ENCODE data around the gene AUTS2.
"Not testable (repeated sequence)": the region's sequence is repeated elsewhere in the genome, so short reads cannot be mapped to it uniquely, and the experiment has no call there.

The AUTS2 gene

DNA sequence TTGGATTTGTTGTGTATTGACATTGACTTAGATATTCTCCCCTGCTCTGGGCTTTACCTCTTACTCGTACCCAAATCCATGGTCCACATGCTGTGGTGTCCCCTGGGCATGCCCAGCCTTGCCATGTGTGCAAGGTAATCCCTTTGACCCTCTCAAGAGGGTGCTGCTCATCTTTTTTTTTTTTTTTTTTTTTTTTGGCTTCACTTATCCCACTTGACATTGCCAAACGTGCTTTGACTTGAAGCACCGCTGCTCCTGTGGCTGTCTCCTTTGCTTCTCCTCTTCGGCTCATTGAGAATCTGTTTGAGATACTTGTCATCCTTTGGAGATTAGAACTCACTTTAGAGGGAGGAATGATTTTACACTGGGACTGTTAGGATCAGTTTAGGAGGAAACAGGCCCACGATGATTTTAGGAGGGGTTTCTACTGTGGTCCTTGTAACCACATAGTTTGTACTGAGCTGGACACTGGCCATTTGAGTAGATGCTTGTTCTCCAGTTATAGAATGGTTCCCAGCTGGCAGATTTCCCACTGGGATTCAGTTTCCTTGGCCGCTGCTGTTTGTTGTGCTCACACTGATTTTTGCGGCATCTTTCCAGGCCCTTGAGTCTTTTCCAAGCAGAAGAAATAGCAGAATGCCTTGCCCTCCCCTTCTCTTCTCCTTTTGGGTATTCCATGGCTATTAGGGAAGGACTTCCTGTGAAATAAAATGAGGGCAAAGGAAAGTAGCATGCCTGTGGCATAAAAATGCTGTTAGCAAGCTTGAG lies 184.8 kb downstream of the AUTS2 start:
- peak in 35 of 51 donors; percentile 1 to 70 (median 28) for DNase-seq

DNA sequence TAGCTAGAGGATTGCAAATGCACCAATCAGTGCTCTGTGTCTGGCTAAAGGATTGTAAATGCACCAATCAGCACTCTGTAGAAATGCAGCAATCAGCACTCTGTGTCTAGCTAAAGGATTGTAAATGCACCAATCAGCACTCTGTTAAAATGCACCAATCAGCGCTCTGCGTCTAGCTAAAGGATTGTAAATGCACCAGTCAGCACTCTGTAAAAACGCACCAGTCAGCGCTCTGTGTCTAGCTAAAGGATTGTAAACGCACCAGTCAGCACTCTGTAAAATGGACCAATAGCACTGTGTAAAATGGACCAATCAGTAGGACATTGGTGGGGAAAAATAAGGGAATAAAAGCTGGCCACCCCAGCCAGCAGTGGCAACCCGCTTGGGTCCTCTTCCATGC lies 187.9 kb downstream of the AUTS2 start:
- DNase-seq, result not testable (repeated sequence)

DNA sequence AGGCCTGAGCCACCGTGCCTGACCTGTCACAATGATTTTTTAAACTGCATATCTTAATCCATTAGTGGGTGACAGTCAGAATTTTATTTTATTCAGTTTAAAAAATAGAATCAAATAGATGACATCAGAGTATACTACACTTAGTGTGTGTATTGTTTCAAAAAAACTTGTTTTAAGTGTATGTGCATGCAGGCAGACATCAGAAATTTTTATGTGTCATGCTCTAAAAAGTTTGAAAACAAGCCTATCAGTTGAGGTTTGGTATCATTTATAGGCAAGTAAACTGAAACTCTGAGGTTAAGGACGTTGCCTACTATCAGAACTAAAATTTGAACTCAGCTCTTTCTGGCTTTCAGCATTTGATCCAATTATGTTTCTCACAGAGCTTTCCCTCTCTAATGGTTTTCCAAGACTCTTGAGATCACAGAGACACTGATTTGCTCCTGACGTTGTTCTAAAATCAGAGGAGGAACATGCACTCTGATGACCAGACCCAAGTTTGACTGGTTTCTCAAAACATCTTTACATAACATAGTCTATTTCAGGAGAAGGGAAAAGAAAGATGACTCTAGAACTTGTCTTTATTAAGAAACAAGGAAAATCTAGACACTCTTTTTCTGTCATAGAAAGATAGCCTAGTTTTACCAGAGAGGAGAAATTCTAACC lies 188.6 kb downstream of the AUTS2 start:
- DNase-seq, result no peak

DNA sequence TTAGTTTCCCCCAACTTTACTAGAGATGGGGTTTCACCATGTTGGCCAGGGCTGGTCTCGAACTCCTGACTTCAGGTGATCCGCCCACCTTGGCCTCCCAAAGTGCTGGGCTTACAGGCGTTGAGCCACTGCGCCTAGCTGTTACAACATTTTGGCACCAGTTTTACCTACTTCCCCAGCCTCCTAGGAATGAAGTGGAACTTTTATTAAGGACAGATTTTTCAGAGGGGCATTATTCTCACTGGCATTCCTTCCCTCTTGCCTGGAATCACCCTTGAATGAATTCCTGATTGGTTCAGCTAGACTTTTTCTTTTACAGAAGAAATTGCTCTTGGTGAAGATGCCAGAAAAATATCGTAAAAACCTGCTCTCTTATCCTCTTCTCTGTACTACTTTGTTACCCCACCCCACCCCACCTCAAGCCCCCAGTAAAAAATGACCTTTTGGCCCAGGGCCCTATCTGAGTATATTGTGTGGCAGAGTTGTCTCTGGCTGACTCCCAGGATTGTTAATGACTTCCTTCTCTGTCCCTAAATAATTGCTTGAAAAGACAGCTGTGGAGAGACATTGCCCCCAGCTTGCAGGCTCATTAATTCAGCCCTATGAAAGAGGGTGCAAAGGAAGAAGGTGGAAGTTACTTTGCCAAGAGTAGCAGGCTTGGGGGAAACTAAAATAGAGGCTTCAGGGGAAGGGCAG lies 189.6 kb downstream of the AUTS2 start:
- DNase-seq, result peak in 1 of 51 donors; percentile 1

DNA sequence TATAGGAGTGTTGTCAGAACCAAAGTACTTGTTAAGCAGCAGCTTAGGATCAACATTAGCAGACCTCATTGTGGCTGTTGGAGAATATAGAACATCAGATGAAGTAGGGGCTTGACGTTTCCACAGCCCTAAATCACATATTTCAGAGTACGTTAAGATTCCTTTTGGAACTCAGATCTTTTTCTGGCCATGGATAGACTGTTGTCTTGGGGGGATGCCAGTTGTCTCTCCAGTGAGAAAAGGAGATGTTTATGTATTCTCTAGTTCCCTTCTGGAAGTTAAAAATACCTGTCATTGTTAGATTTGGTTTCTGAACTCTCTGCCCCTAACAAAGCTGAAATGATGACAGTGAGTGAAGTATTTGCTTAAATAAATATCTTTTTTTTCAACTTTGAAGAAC lies 191.3 kb downstream of the AUTS2 start:
- DNase-seq, result no peak

DNA sequence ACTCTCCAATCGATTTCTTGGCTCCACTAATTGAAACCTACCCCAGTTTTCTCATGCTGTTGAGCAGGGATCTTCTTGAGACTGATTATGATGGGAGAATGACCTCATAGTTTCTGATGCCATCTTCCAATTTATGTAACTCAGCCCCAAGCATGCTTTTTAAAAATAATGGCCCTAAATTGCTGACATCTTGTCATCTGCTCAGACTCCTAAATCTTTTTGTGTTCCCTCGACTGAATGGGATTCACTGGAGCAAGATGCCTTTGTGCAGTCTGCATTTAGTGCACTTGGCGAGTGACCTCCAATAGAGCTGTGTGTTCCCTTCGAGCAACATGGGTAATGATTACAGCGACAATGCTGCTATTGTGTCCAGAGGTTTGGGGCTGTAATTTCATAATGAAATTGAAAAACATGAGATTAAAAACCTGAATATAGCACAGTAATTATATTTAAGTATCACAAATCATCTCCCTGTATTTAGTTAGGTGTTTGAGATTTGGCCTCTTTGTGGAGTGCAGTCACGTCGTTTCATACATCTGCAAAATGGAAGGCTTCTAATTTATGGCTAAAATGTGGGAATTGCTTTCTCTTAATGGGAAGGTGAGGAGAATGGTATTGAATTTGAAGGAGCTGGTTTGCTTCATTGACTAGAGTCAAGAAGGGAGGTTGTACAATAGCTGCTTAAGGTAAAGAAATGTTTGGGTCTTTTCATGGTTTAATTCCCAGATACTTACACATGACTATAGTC lies 192.9 kb downstream of the AUTS2 start:
- peak in 11 of 51 donors; percentile 1 to 54 (median 13) for DNase-seq

DNA sequence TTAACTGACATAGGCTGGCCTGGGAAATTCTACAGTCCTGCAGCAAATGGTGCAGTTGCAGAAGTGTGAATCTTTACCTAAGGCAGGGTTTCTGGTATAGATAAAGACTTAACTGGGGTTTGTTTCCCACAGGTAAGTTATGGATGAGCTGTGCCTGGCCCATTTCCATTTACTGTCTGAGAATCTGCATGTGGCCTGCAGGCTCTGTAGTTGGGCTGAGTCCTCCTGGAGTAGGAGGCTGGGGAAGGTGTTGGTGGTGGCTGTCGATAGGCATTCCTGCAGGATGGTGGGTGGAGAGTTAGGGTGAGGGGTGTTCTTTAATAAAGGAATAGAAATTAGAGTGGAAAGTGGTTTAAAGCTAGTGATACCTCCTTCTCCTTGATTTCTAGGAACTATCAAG lies 193.5 kb downstream of the AUTS2 start:
- DNase-seq, result no peak

DNA sequence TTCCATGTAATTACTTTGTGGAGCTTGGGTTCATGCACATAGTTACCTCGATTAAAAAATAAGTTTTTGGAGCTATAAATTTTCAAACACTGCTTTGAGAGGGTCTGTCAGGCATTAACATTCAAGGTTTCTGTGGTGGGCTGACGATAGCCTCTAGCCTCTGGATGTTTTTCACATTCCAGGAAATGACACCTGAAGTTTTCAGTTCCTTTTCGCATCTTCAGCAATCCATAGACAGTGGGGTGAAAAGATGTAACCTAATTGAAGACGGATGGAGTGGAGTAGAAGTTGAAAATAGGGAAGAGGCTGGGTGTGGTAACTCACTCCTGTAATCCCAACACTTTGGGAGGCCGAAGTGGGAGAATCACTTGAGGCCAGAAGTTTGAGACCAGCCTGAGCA lies 197.7 kb downstream of the AUTS2 start:
- DNase-seq, result no peak

DNA sequence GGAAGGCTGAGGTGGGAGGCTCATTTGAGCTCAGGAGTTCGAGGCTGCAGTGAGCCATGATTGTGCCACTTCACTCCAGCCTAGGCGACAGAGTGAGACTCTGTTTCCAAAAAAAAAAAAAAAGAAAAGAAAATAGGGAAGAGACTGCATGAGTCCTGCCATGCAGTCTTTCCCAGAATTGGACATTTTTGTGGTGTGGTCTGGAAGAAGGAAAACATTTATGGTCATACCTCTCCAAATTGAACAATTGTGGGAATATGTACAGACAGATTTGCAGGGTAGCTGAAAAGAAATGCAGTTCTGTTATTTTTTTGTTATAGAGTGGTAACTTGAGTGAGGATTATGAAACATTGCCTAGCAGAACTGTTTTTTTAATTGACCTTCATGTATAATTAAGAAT lies 198.1 kb downstream of the AUTS2 start:
- no peak for DNase-seq

DNA sequence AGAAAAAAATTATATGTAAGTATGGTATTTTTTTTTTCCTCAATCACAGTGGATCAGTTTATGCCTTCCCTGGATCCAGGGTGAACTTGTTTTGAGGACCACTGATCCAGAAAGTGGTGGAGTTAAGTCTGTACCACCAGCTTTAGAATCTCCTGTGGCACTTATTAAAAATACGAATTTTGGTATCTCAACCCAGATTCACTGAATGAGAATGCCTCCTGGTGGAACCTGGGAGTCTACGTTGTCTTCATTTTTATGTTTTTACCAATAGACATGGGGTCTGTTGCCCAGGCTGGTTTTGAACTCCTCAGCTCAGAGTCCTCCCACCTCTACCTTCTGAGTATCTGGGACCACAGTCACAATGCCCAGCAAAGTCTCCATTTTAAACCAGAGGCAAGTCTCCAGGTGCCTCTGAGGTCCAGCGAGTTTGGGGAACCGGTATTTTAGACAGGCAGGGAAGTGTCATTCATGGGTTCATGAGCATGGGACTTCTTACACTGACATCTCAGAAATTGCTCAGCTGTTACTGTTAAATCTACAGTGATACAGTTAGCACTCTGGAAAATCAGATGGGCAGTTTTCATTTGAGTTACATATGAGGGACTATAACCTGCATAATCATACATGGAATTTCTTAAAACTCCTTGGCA lies 200.9 kb downstream of the AUTS2 start:
- DNase-seq, result no peak

DNA sequence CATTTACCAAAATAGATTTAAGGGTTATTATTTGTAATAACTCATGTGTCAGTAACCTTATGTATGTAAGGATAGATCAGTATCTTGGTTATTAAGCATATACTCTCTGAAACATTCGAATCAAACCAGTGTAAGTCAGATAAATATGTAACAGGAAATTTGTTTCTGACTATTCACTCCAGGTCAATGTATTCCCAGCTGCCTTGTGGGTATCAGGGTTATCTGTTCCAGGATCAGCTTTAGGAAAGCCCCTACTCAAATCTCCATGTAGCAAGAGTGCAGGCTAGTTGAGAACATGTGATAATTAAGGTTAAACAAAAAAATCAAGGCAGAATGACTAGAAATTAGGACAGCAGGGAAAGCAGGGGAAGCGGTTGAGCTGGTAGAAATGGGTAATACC lies 201.7 kb downstream of the AUTS2 start:
- no peak for DNase-seq

DNA sequence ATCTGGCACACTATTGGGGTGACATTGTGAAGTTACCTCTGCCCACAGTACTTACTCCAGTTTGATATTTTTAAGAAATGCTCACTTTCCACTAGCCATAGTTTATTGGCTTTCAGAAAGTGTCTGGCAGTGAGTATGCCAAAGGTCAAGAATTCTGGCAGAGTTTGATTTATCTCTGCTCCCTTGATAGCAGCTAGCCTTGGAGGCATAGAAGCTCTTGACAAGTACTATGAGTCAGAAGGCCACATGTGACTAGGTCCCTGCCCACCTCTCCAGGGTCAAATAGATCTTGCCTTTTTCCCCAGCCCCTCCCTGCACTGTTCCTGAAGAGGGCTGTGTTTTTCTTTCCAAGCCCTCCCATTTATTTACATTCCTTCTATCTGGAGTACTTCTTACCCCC lies 202.2 kb downstream of the AUTS2 start:
- DNase-seq, result no peak

DNA sequence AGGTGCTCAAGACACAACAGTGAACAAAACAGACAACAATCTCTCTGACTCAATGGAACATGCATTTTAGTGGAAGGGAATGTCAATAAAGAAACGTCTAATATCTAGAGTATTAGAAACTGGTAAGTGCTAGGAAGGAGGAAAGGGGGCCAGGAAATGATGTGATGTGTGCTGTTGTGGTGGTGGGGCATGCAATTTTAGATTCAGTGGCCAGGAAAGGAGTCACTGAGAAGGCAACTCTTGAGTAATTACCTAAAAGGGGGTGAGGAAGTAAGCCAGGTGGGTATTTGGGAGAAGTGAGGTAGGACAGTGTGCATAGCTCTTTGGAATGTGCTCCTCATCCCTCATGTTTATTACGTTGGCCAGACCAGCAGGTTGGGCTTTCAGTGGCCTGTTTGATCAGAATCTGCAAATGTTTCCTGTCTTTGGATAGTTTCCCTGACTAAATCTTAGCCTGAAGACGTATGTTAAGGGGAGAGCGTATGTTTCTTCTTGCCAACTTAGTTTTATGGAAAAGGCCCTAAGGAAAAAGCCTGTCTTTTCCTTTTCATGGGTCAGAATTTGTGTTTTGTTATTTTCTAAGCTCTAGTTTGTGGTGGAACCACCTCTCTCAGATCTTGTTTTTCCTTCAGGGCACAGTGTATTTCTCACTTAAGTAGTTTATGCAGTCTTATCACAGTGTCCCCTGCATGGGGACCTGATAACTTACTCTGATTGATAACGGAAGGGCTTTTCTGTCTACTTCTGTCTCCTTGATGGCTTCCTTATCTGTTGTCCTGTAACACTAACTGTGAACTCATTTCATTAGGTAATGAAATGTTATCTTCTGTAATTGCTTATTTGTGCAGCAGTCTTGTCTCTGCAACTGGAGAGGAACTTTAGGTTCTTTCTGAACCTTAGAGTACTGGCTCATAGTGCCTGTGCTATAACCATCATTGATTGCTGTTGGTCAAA lies 203.7 kb downstream of the AUTS2 start:
- DNase-seq, result no peak

DNA sequence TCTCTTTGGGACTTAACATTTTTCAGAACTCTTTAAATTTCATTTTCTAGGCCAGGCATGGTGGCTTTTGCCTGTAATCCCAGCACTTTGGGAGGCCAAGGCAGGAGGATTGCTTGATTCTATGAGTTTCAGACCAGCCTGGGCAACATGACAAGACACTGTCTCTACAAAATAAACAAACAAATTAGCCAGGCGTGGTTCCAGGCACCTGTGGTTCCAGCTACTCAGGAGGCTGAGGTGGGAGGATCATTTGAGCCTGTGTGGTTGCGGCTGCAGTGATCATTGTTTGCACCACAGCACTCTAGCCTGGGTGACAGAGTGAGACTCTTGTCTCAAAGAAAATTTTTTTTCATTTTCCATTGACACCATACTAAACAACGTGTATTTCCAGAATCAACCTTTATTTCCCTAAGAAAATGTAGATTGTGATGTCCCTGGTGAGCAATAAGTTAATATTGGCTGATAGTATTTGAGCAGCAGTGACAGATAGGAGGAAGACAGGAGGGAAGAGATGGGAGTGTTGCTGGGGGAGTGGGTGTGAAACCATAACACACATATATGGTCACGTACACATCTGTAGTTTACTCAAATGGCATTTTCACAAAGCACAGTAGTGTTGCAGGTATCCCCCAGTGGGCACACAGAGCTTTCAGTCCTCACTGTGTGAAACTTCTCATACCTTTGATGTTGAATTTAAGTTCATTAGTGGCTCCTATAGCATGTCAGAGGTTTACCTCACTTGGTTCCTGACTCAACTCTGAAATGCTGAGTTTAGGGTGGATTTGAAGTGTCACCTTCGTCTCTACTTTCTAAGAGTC lies 205.6 kb downstream of the AUTS2 start:
- no peak for DNase-seq

DNA sequence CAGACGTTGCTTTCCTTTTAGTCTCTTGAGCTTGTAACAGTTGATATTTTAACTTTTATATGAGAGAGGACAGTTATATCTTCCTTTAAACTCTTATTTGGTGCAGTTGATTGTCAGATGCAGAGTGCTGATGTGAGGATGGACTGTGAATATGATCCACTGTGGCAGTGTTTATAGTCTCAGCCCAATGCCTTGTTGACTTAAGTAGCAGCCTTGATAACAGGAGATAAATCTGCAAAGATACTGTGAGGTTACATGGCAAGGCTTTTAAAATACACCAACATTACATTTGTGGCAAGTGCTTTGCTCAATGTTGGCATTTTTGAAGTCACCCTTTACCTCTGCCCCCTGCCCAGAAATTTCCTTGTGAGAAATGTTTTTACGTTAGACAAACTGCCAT lies 206.7 kb downstream of the AUTS2 start:
- no peak for DNase-seq

DNA sequence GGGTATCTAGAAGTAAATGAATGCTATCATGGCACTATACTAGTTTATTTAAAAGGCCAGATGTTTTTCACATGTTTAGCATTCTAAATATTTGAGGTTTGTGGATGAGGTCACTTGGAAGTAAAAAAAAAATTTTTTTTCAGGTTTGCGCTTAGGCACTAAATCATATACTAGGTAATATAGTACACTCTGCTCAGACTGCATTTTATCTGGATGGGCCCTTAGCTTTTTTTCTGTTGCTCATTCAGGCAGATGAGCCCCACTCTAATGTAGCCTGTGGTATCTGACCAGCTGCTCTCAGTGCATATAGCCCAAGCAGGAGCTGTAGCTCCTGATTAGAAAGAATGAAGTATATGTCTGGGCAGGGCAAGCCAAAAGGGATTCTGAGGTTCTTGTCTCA lies 210.1 kb downstream of the AUTS2 start:
- no peak for DNase-seq

DNA sequence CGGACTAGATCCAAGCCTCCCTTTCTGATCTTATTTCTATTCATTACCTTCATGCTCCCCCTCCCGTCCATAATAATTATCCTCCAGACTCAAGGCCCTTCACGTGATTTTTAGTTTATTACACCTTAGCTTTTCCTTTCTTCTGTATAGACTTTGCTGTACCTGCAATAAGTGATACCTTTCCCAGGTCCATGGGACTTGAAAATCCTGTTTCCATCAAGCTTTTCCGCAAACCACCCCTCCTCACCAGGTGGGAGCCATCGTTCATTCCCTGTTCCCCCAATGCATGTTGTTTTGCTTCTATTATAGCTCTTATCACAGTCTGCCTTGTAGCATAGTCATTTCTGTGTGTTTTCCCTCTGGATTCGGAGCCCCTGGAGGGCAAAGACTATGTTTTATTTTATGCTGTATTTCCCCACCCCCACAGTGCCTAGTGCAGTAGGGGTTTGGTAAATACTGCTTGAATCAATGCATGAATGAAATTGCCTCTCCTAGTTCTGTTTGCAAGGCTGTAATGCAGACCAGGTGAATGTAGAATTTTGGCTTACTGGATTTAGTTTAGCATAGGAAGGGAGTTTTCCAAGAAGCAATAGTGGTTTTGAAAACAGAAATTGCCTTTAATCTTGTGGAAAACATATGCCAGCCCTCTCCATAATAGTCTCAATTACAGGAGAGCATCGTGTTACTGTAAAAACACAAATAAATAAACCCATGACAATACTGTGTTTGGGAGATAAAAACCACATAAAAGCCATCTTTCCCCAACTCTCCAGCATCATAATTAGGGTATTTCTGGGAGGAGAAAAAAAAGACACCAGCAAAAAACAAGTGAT lies 213.4 kb downstream of the AUTS2 start:
- DNase-seq, result no peak

DNA sequence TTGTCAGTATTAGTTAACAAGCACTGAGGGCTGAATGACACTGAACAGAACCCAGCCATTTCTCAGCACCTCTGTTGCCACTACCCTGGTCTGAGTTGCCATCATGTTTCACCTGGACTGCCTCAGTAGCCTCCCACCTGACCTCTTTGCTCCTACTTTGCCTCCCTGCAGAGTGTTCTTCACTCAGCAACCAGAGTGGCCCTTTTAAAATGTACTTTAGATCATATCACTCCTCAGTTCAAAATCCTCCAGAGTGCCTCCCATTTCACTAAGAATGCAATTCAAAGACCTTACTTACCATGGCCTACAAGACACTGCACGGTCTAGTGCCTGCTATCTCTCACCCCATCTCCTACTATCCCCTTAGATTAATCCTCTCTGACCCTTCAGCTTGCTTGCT lies 214.5 kb downstream of the AUTS2 start:
- DNase-seq, result no peak

Data from hypothalamus (tissue), 51 donors.